Breast epithelium (tissue), 4 donors: ENCODE results near the gene MIOS. TPM values are rescaled to one million over a fixed set of nuclear protein-coding genes. Genes with fewer than 3 reads are reported as not detected.

Source experiments
- DNase-seq, 2 donors: peaks; one replicate each; pipeline ENCODE4 v3.0.0-alpha.2; 2019; ENCODE audit warnings: low spot score in 2 of 2
- H3K27ac ChIP-seq, 2 donors: fragments of 200-600 bp; sonication (generic) in 1 of 2; one replicate each; pipeline ENCODE4 v1.5.1; 2016 to 2019; ENCODE audit warnings: mild to moderate bottlenecking in 1 of 2
- H3K27me3 ChIP-seq, 2 donors: fragments of 200-600 bp; sonication (generic) in 1 of 2; one replicate each; pipeline versions ENCODE4 v1.5.1 to v1.6.0; 2017 to 2019; ENCODE audit warnings: control low read depth in 1 of 2, mild to moderate bottlenecking in 1 of 2
- H3K36me3 ChIP-seq: fragments of 200-600 bp; one replicate; pipeline ENCODE4 v1.5.1; 2019
- H3K4me1 ChIP-seq, 2 donors: fragments of 200-600 bp; sonication (generic); one replicate each; pipeline ENCODE4 v1.5.1; 2016 to 2019; ENCODE audit warnings: control low read depth in 1 of 2
- H3K4me3 ChIP-seq, 3 donors: fragments of 200-600 bp; sonication (generic); 1 replicate in 2 of 3; 2 replicates in 1 of 3; pipeline ENCODE4 v1.5.1; 2016 to 2019; ENCODE audit warnings: mild to moderate bottlenecking in 3 of 3, moderate library complexity in 2 of 3
- H3K9me3 ChIP-seq, 2 donors: fragments of 200-600 bp; sonication (generic) in 1 of 2; one replicate each; pipeline ENCODE4 v1.5.1; 2016 to 2019; ENCODE audit warnings: control low read depth in 1 of 2
- CTCF ChIP-seq, 3 donors: fragments of 450-650 bp; IDR thresholded peaks; one replicate each; pipeline ENCODE4 v1.5.1; 2016 to 2017; ENCODE audit warnings: antibody characterized with exemption in 3 of 3, mild to moderate bottlenecking in 3 of 3, moderate library complexity in 3 of 3
- POLR2A ChIP-seq: fragments of 450-650 bp; IDR thresholded peaks from one replicate; pipeline ENCODE4 v1.6.1; 2016; ENCODE audit warnings: antibody characterized with exemption, mild to moderate bottlenecking, moderate library complexity
- POLR2AphosphoS5 ChIP-seq, 3 donors: sonication (generic); formaldehyde crosslinking; IDR thresholded peaks; one replicate each; pipeline ENCODE4 v1.6.1; 2017; ENCODE audit warnings: antibody characterized with exemption in 3 of 3
- intact Hi-C: fragments of 100-400 bp; cut with DNase I; formaldehyde crosslinking; loops from one replicate; pipeline ENCODE4 v1.15.1; 2023; ENCODE audit warnings: low total_unique reads
- total RNA-seq, 3 donors: library from RNA; depleted of rRNA; stranded (reverse); fragments of >200 nt; gene quantifications; one replicate each; pipeline ENCODE4 v1.1.0, GENCODE V29; 2016

Gene MIOS
- 10 to 100 TPM; 35.0 to 59.9 (median 56.7) TPM for total RNA-seq

- no peaks in the 10 kb centered on the region for H3K9me3 ChIP-seq
- DNase-seq = peak; percentile 63 to 77
- intact Hi-C loops = no loop called here
- H3K4me3 ChIP-seq = peak within 1 kb of the TSS; percentile 69 to 87 (median 81)
- peak within 1 kb of the TSS; percentile 94 to 95 for H3K27ac ChIP-seq
- peaks cover 0 to 22% of the 10 kb centered on the region in 2 donors for H3K4me1 ChIP-seq
- no peaks in the 10 kb centered on the region for H3K27me3 ChIP-seq
- no peaks in the 10 kb centered on the region for H3K36me3 ChIP-seq
- no peak for TF ChIP-seq POLR2A
- TF ChIP-seq POLR2AphosphoS5 (IDR thresholded peaks at IDR 0.05) = peak in 1 of 3 donors; percentile 14
Observed at GRCh38 chr7:7566651-7567611, at the start of gene MIOS. Gene MIOS, plus strand, starts transcription at chr7:7566884. Its CDS starts 5,592 bp downstream, at chr7:7572476.

- TF ChIP-seq POLR2A (no peak), POLR2AphosphoS5 (IDR thresholded peaks at IDR 0.05) (no peak), CTCF (IDR thresholded peaks at IDR 0.05) (no peak)
- H3K4me3 ChIP-seq = no peak overlapping the region
- no peaks in the 10 kb centered on the region for H3K9me3 ChIP-seq
- intact Hi-C loops = no loop called here
- no peaks in the 10 kb centered on the region for H3K36me3 ChIP-seq
- no peak for DNase-seq
- no peaks in the 10 kb centered on the region for H3K4me1 ChIP-seq
- no peak overlapping the region for H3K27ac ChIP-seq
- no peaks in the 10 kb centered on the region for H3K27me3 ChIP-seq
Observed at GRCh38 chr7:7517754-7518153, 48.9 kb upstream of the MIOS start.

- Histone ChIP-seq H3K9me3 (no peaks in the 10 kb centered on the region), H3K4me3 (no peak overlapping the region), H3K36me3 (no peaks in the 10 kb centered on the region), H3K27me3 (no peaks in the 10 kb centered on the region), H3K4me1 (no peaks in the 10 kb centered on the region), H3K27ac (no peak overlapping the region)
- TF ChIP-seq POLR2AphosphoS5 (IDR thresholded peaks at IDR 0.05) (no peak), POLR2A (no peak), CTCF (IDR thresholded peaks at IDR 0.05) (no peak)
- DNase-seq = no peak
- intact Hi-C loops = no loop called here
Observed at GRCh38 chr7:7519056-7519455, 47.6 kb upstream of the MIOS start.

- no peak for DNase-seq
- intact Hi-C loops = no loop called here
- Histone ChIP-seq H3K4me3 (no peak overlapping the region), H3K9me3 (no peaks in the 10 kb centered on the region), H3K27ac (no peak overlapping the region), H3K4me1 (no peaks in the 10 kb centered on the region), H3K27me3 (no peaks in the 10 kb centered on the region), H3K36me3 (no peaks in the 10 kb centered on the region)
- no peak for TF ChIP-seq CTCF (IDR thresholded peaks at IDR 0.05)
- TF ChIP-seq POLR2A = no peak
- no peak for TF ChIP-seq POLR2AphosphoS5 (IDR thresholded peaks at IDR 0.05)
Observed at GRCh38 chr7:7519528-7519927, 47.2 kb upstream of the MIOS start.

GRCh38 chr7:7521259-7521658, 45.4 kb upstream of the MIOS start:
- no peaks in the 10 kb centered on the region for H3K9me3 ChIP-seq
- intact Hi-C loops = no loop called here
- H3K27me3 ChIP-seq = no peaks in the 10 kb centered on the region
- TF ChIP-seq POLR2AphosphoS5 (IDR thresholded peaks at IDR 0.05) = no peak
- no peak for TF ChIP-seq CTCF (IDR thresholded peaks at IDR 0.05)
- no peak for TF ChIP-seq POLR2A
- H3K4me3 ChIP-seq = no peak overlapping the region
- no peaks in the 10 kb centered on the region for H3K36me3 ChIP-seq
- no peaks in the 10 kb centered on the region for H3K4me1 ChIP-seq
- H3K27ac ChIP-seq = no peak overlapping the region
- no peak for DNase-seq
